OCI-LY3 (cell line): ENCODE data around the gene C5.

Experiments used
- CTCF ChIP-seq: fragments of 200-600, 300-600 bp; sonication (generic); IDR thresholded peaks from 2 replicates; pipeline ENCODE4 v1.5.1; 2014; ENCODE audit warnings: antibody characterized with exemption, low read length, low read depth
- EZH2phosphoT487 ChIP-seq: fragments of 200-600 bp; shearing (Covaris generic); IDR thresholded peaks from 2 replicates; pipeline ENCODE4 v1.6.1; 2018; ENCODE audit warnings: antibody characterized with exemption, mixed run types, low read depth

GRCh38 chr9:120915854-120916470 lies 134.1 kb downstream of the C5 start:
- TF ChIP-seq CTCF (no peak), EZH2phosphoT487 (no peak)
